ENCODE measurements around the gene ROR2. TPM values are rescaled to one million over a fixed set of nuclear protein-coding genes. Genes with fewer than 3 reads are reported as not detected.
"Not testable (repeated sequence)": the region's sequence is repeated elsewhere in the genome, so short reads cannot be mapped to it uniquely, and the experiment has no call there.

Gene ROR2
- total RNA-seq, 2 experiments from 2014 or later = not detected

GRCh38 chr9:91518462-91518861 is 431.6 kb downstream of the ROR2 start:
- H3K27ac Mint-ChIP-seq = no peak overlapping the region
- no peaks in the 10 kb centered on the region for H3K9me3 Mint-ChIP-seq
- CTCF ChIA-PET = no interaction called here
- no peak overlapping the region for H3K4me3 Mint-ChIP-seq
- H3K4me1 Mint-ChIP-seq (ENCODE audit: low read depth) = no peaks in the 10 kb centered on the region
- no peaks in the 10 kb centered on the region for H3K36me3 Mint-ChIP-seq (ENCODE audit: low read depth)
- intact Hi-C loops (cut with micrococcal nuclease) = no loop called here
- no peak for DNase-seq
- peaks cover 25% of the 10 kb centered on the region for H3K27me3 Mint-ChIP-seq (ENCODE audit: low read depth)

DNA sequence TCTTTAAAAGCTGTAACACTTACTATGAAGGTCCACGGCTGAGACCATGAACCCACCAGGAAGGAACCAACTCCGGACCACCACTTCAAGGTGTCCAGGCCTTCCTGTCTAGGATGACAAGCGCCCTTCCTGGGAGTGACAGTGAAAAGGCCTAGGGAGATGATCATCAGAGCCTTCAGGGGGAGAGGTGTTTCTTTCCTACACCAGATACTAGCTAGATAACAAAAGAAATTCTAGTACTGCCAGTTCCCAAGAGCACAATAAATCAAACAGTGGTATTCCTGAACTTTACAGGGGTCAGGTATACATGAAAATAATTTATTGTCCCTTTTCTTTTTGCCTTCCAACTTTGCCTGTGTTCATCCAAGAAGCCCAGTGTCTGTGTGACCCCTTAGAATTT is 432.2 kb downstream of the ROR2 start:
- no peak overlapping the region for H3K27ac Mint-ChIP-seq
- H3K4me1 Mint-ChIP-seq (ENCODE audit: low read depth) = no peaks in the 10 kb centered on the region
- H3K9me3 Mint-ChIP-seq = no peaks in the 10 kb centered on the region
- H3K4me3 Mint-ChIP-seq = no peak overlapping the region
- no peak for DNase-seq
- peaks cover 26% of the 10 kb centered on the region for H3K27me3 Mint-ChIP-seq (ENCODE audit: low read depth)
- H3K36me3 Mint-ChIP-seq (ENCODE audit: low read depth) = no peaks in the 10 kb centered on the region
- intact Hi-C loops (cut with micrococcal nuclease) = no loop called here
- CTCF ChIA-PET = no interaction called here

- H3K4me3 Mint-ChIP-seq; H3K36me3 Mint-ChIP-seq (ENCODE audit: low read depth); H3K27ac Mint-ChIP-seq; H3K4me1 Mint-ChIP-seq (ENCODE audit: low read depth); H3K9me3 Mint-ChIP-seq; CTCF ChIA-PET; intact Hi-C loops (cut with micrococcal nuclease); DNase-seq: not testable (repeated sequence)
- H3K27me3 Mint-ChIP-seq (ENCODE audit: low read depth) = peaks cover 26% of the 10 kb centered on the region
Measured at GRCh38 chr9:91517332-91517731, 432.7 kb downstream of the ROR2 start.

GRCh38 chr9:91516777-91517176 is 433.3 kb downstream of the ROR2 start:
- Mint-ChIP-seq H3K4me1 (ENCODE audit: low read depth) (no peaks in the 10 kb centered on the region), H3K27me3 (ENCODE audit: low read depth) (peaks cover 27% of the 10 kb centered on the region), H3K9me3 (peaks cover 3% of the 10 kb centered on the region), H3K27ac (no peak overlapping the region), H3K36me3 (ENCODE audit: low read depth) (no peaks in the 10 kb centered on the region), H3K4me3 (no peak overlapping the region)
- CTCF ChIA-PET = no interaction called here
- DNase-seq = no peak
- intact Hi-C loops (cut with micrococcal nuclease) = no loop called here

DNA sequence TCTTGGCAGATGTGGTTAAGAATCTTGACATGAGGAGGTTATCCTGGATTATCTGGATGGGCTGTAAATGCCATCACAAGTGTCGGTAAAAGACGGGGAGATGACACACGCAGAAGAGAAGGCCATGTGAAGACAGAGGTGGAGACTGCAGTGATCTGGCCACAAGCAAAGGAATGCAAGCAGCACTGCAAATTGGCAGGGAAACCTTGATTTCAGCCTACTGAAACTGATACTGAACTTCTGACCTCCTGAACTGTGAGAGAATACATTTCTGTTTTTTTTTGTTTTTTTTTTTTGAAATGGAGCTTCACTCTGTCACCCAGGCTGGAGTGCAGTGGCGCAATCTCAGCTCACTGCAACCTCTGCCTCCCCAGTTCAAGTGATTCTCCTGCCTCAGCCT is 433.9 kb downstream of the ROR2 start:
- Mint-ChIP-seq H3K4me3 (no peak overlapping the region), H3K27ac (no peak overlapping the region), H3K27me3 (ENCODE audit: low read depth) (peaks cover 30% of the 10 kb centered on the region), H3K4me1 (ENCODE audit: low read depth) (no peaks in the 10 kb centered on the region), H3K9me3 (peaks cover 3% of the 10 kb centered on the region), H3K36me3 (ENCODE audit: low read depth) (no peaks in the 10 kb centered on the region)
- DNase-seq = no peak
- CTCF ChIA-PET = no interaction called here
- intact Hi-C loops (cut with micrococcal nuclease) = no loop called here

DNA sequence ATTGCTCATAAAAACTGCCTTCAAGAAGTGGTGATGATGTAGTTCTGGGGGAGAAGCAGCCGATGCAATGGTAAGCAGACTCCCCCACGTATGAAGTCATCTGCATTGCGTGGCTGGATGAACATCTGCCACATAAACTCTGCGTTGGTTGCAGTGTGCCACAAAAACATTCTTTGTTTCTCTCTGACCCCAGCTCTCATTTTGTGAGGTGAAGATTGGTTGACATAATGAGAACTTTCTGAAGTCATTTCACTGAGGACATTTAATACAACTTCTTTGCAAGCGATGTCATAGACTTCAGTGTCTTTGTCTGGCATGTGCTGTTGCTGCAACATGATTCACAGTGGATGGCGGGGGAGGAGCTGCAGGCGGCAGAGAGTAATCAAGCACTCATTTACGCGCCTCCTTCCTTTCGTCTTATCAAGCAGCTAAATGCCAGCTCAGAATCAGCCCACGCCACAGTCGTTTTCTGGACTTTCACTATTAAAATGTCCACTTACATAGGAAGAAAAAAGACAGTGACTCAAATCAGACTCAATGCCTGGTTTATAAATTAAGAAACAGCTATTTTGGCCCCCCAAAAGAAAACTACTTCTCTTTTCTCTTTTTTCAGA is 434.8 kb downstream of the ROR2 start:
- CTCF ChIA-PET = no interaction called here
- peaks cover 27% of the 10 kb centered on the region for H3K27me3 Mint-ChIP-seq (ENCODE audit: low read depth)
- intact Hi-C loops (cut with micrococcal nuclease) = no loop called here
- no peaks in the 10 kb centered on the region for H3K4me1 Mint-ChIP-seq (ENCODE audit: low read depth)
- peaks cover 3% of the 10 kb centered on the region for H3K9me3 Mint-ChIP-seq
- DNase-seq = no peak
- no peaks in the 10 kb centered on the region for H3K36me3 Mint-ChIP-seq (ENCODE audit: low read depth)
- H3K4me3 Mint-ChIP-seq = no peak overlapping the region
- H3K27ac Mint-ChIP-seq = no peak overlapping the region

Small RNAs within 50 kb of the gene (microRNA-seq; reads per million reads assigned to microRNA genes)
- gene MIR3910-1 (ENCODE audit: borderline microRNAs expressed, borderline replicate concordance) (not detected), gene MIR3910-2 (ENCODE audit: borderline microRNAs expressed, borderline replicate concordance) (not detected)

Other genes starting within 250 kb of the ROR2 start
- 10 to 100 TPM; 32.0 to 38.4 TPM for gene SPTLC1, start 165.2 kb upstream of the ROR2 start, total RNA-seq

All from activated naive CD4-positive, alpha-beta T cell treated with anti-CD3 and anti-CD28 coated beads for 36 hours (primary cell).